SIG-M5 treated with dmso at 0.1 percent for 504 hours (cell line): Measurements from ENCODE around the gene TAS2R41.
"Not testable (repeated sequence)": the region's sequence is repeated elsewhere in the genome, so short reads cannot be mapped to it uniquely, and the experiment has no call there.

ENCODE experiments used
- DNase-seq: peaks from one replicate; lab custom pipeline; 2025; ENCODE audit not compliant: unreplicated experiment; lab: John Stamatoyannopoulos, UW

Gene TAS2R41

GRCh38 chr7:143514995-143515735, 37.5 kb downstream of the TAS2R41 start:
- DNase-seq: no peak

- DNase-seq: no peak
Measured at GRCh38 chr7:143516981-143517380, 39.3 kb downstream of the TAS2R41 start.

- no peak for DNase-seq
Measured at GRCh38 chr7:143518521-143518920, 40.8 kb downstream of the TAS2R41 start.

GRCh38 chr7:143518941-143519340, 41.3 kb downstream of the TAS2R41 start:
- DNase-seq: no peak

- DNase-seq: no peak
Measured at GRCh38 chr7:143519411-143520131, 41.9 kb downstream of the TAS2R41 start.

GRCh38 chr7:143522309-143522916, 44.7 kb downstream of the TAS2R41 start:
- not testable (repeated sequence) for DNase-seq
